HG02588 (cell line): Measurements from ENCODE around the gene PPP4R2.

ENCODE experiments used
- ATAC-seq: cut with Tn5 transposase; IDR thresholded peaks from one replicate; pipeline ENCODE4 v1.9.1; 2021; ENCODE audit warnings: mild to moderate bottlenecking, moderate library complexity; ENCODE audit not compliant: unreplicated experiment

Gene PPP4R2

GRCh38 chr3:73068419-73068818, 71.8 kb downstream of the PPP4R2 start:
- no peak for ATAC-seq

GRCh38 chr3:73069187-73069586, 72.6 kb downstream of the PPP4R2 start:
- no peak for ATAC-seq

GRCh38 chr3:73069775-73070444, 73.3 kb downstream of the PPP4R2 start:
- ATAC-seq, result no peak

DNA sequence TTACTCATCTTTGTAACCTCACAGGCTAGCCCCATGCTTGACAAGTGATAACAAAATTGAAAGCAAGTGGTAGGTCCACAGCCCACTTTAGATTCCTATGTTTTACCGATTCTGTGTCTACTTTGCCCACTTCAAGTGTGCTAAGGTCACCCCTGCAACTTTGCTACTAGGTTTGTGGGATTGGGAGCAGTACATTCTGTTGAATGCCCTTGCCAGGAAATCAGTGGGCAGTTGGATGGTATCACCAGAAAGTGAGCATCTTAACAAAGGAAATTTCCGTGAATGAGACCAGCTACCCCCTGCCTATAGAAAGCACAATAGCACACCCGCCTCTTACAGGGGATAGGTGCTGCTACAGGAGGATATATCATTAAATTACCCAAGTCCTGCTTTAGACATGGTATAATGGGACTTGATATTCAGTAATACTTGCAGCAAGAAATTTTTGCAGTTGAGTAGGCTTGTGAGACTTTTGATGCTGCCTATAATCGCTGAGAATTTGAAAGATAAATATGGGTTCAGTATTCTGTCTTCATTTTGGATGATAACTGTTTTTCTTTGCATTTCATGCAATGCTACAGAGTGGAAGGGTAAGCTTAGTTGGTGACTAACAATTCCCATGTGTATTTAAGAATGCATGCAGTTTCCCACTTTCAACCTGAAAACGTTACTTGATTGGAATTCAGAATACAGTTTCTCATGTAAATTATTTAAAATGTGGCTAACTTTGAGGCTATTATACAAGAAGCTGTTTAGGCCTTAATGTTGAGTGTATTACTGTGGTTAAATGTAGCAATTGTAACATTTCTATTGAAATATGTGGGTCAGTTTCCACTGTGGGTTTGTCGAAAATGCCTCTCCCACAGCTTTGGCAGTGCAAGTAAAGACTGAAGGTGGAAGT, 74.3 kb downstream of the PPP4R2 start:
- ATAC-seq, result no peak

DNA sequence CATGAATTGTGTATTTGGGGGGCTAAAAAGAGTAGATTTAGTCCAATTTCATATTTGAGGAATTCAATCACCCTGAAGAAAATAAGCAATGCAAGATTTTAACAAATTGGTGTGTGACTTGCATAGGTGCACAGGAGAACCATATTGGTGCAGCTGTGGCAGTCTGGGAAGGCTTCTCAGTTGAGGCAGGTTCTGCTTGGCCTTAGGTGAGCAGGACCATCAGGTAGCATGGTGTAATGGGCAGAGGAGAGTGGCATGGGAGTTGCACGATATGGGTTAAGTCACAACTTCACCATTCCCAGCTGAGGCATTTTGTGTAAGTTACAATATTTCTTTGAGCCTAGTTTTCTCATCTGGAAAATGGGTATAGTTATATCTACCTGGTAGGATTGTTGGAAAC, 75.3 kb downstream of the PPP4R2 start:
- no peak for ATAC-seq

DNA sequence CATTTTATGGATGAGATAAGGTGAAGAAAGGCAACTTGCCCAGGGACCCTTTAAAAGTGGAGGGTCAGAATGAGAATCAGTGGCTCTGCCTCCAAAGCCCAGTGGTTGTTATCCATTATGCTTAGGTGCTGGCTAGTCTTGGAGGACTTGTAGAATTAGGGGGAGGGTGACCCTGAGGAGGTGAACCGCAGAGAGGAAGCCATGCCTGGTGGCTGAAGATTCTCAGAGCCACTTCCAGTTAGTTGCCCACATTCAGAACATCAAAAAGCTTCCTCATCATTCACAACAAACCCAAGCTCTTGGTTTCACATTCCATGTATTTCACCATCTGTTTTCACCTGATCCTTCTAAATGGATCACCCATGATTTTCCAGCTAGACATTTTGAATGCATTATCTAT, 76.0 kb downstream of the PPP4R2 start:
- ATAC-seq, result no peak

GRCh38 chr3:73073091-73073707, 76.6 kb downstream of the PPP4R2 start:
- ATAC-seq, result no peak

DNA sequence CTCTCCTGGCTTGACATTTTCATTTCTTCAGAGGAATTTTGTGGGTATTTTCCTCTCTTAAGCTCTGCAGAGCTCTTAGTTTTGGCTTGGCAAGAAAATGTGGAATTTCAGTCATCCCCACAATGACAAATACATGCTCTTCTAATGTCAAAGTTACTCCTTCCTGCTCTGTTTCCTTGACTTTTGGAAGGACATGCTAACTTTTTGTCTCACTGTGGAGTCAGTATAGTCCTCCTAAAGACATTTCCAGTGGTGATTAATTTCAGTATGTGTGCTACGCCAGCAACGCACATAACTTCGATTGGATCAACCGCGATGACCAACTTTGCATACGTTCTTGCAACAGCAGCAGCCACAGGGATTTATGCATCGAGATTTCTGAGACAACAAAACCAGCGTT, 78.2 kb downstream of the PPP4R2 start:
- ATAC-seq, result no peak

DNA sequence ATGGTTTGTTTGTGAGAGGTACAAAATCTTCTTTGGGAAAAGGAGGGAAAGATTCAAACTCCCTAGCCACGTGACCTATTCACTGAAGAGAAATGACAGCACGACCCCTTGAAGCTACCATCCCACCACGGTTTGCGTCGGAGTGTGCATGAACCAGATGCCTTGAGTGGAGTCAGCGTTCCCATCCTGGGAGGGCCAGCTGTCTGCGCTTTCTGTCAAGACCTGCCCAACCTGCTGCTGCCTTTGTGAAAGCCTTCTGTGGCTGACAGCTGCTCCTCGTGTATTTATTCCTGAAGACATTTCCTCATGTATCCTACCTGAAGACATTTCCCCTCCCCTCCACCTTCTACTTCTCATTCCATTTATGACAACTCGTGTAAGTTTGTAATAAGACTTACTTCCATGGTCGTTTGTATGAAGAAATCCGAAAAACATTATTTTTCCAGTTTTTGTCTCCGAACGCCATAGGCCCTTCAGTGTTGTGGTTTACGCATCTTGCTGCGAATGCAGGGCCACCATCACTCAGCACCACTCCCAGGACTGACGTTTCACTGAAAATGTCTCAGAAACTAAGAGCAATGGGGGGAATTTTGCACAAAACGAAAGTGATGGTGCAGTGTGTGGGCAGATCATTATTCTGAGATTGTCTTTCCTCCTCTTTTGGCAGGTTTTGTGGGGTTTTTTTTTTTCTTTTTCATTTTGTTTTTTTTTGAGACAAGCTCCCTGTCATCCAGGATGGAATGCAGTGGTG, 83.8 kb downstream of the PPP4R2 start:
- ATAC-seq, result no peak

DNA sequence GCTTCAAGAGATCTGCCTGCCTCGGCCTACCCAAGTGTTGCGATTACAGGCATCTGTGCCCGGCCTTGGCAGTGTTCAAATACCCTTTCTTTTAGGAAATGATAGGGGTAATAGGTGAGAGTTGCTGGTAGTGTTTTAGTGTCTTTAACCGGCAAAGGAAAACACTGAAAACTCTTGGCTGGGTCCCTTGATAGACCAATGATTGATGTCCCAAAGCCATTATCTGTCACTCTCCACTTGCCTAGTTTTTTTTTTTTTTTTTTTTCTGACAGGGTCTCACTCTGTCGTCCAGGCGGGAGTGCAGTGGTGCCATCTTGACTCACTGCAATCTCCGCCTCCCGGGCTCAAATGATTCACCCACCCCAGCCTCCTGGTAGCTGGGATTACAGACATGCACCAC, 84.5 kb downstream of the PPP4R2 start:
- no peak for ATAC-seq

GRCh38 chr3:73084170-73084569, 87.6 kb downstream of the PPP4R2 start:
- no peak for ATAC-seq

DNA sequence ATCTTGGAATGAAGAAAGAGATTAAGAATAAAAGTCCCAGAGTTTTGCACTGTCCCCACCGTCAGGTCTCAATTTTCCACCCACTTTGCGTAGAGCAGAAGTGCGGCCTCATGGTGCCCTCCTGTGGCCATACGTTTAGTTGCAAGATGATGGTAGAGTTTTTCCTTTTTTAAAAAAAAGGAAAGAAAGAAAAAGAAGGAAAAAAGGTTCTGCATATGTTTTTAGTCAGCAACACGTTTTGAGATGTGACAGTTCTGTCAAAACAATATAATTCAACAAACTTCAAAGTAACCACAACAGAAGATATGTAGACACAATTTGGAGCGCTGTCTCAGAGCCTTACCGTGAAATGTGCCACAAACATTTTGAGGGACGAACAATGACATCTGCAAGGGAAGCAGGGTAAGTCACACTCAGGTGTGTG, 89.5 kb downstream of the PPP4R2 start:
- no peak for ATAC-seq

DNA sequence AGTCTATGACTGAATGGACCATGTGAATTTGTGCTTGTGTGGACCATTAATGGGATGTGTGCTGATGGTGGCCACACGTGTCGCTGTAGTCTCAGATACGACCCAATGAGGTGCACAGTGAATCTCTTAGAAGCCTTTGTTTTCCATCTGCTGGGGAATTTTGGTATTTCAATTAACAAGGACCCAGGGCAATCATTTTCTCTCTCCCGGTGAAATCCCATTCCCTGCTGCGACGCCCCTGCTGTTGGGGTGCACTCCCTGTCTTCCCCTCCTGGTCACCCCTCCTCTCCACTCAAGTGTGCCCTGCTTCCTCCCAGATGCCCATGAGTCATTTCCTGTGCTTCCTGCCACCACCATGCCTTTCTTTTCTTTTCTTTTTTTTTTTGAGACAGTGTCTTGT, 97.5 kb downstream of the PPP4R2 start:
- no peak for ATAC-seq

DNA sequence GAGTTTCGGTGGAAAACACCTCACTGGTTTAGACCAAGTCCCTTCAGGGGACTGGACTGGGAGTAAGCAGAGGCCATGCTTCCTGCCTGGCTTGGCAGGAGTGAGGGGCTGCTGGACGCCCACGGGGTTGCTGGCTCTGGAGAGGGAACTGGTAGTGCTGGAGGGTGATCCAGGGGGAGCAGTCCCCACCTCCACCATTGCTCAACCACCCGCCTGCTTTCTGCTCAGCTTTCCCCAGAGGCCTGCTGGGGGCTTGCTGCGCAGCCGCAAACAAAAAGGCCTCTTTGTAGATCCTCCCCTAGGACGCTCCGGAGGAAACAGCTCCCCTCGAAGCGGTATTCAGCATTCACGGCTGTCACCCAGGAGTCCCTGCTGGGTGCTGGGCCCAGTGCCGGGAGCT, 98.3 kb downstream of the PPP4R2 start:
- ATAC-seq, result no peak

- ATAC-seq, result no peak
These were observed 99.6 kb downstream of the PPP4R2 start for GRCh38 chr3:73096169-73096568.

- no peak for ATAC-seq
These were observed 101.4 kb downstream of the PPP4R2 start for GRCh38 chr3:73098026-73098425.

- ATAC-seq, result no peak
These were observed 102.3 kb downstream of the PPP4R2 start for GRCh38 chr3:73098873-73099272.

DNA sequence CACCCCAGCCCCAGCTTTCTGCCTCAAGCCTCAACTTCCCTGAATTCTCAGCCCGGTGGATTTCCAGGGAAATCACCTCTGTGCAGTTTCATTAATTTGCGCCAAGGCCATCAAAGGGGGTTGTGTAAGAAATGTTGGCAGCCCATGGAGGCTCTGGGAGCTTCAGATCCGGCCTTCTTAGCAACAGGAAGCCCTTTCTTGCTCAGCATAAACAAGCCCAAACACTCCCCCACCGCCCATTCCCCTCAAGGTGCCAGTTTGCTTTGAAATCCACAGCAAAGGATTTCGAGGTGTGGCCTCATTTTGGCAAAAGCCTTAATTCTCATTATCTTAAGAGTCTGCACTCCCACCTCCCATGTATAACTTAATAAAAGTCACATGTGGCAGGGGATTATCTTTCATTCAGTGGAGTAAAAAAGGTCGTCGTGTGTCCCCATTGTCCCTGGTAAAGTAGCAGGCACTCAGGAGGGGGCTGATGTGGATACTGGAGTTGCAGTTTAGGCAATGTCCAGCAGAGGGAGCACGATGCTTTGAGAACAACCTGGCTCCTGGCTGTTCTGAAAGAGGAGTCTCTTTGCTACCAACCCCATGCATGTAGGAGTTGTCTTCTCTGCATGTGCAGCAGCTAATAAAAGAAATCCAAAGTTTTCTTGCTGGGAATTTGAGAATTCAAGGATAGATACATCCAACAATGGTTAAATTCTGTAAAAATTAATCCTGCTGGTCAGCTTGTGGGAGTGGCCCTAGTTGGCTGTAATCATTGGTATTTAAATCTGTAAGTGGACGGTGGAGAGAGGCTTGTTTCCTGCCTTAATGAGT, 104.3 kb downstream of the PPP4R2 start:
- ATAC-seq, result peak; percentile 89

GRCh38 chr3:73101881-73102280, 105.3 kb downstream of the PPP4R2 start:
- no peak for ATAC-seq

DNA sequence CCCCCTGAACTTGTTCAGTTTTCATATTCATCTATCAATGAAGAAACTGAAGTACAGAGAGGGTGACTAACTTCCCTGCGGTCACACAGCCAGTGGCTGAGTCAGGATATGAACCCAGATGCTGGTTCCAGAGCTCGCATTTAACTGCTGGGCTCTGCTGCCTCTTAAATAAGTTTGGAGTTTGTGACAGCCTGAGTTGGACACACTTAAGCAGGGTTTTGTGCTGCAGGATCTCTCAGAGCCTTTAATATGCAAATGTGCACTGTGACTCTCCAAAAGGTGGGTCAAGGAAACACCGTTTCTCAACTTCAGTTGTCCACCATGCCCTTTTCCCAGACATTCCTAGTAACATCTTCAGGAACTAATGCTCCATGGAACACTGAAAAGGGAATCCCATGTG, 110.6 kb downstream of the PPP4R2 start:
- no peak for ATAC-seq
